ENCODE results near the gene COL6A1.
"Not testable (repeated sequence)": the region's sequence is repeated elsewhere in the genome, so short reads cannot be mapped to it uniquely, and the experiment has no call there.

COL6A1 gene

GRCh38 chr21:45965084-45965809, 16.3 kb upstream of the COL6A1 start:
- DNase-seq (ENCODE audit: low spot score), result no peak

GRCh38 chr21:45966791-45967394, 14.7 kb upstream of the COL6A1 start:
- no peak for DNase-seq (ENCODE audit: low spot score)

GRCh38 chr21:45969921-45970673, 11.5 kb upstream of the COL6A1 start:
- DNase-seq (ENCODE audit: low spot score), result no peak

- DNase-seq (ENCODE audit: low spot score), result peak; percentile 37
Measured at GRCh38 chr21:45970674-45971615, 10.6 kb upstream of the COL6A1 start.

GRCh38 chr21:45971616-45972352, 9.8 kb upstream of the COL6A1 start:
- DNase-seq (ENCODE audit: low spot score), result no peak

GRCh38 chr21:45972353-45972715, 9.2 kb upstream of the COL6A1 start:
- no peak for DNase-seq (ENCODE audit: low spot score)

GRCh38 chr21:45972716-45973474, 8.7 kb upstream of the COL6A1 start:
- DNase-seq (ENCODE audit: low spot score), result no peak

- peak; percentile 78 for DNase-seq (ENCODE audit: low spot score)
Measured at GRCh38 chr21:45973475-45974072, 8.0 kb upstream of the COL6A1 start.

GRCh38 chr21:45974073-45975019, 7.2 kb upstream of the COL6A1 start:
- DNase-seq (ENCODE audit: low spot score), result no peak

GRCh38 chr21:45975020-45975666, 6.4 kb upstream of the COL6A1 start:
- no peak for DNase-seq (ENCODE audit: low spot score)

- DNase-seq (ENCODE audit: low spot score), result not testable (repeated sequence)
Measured at GRCh38 chr21:45975667-45976409, 5.7 kb upstream of the COL6A1 start.

- DNase-seq (ENCODE audit: low spot score), result no peak
Measured at GRCh38 chr21:45976701-45977311, 4.8 kb upstream of the COL6A1 start.

- DNase-seq (ENCODE audit: low spot score), result no peak
Measured at GRCh38 chr21:45977396-45977795, 4.2 kb upstream of the COL6A1 start.

- no peak for DNase-seq (ENCODE audit: low spot score)
Measured at GRCh38 chr21:45979141-45979631, 2.4 kb upstream of the COL6A1 start.

GRCh38 chr21:45979651-45980050, 1.9 kb upstream of the COL6A1 start:
- no peak for DNase-seq (ENCODE audit: low spot score)

- no peak for DNase-seq (ENCODE audit: low spot score)
Measured at GRCh38 chr21:45980271-45980670, 1.3 kb upstream of the COL6A1 start.

- no peak for DNase-seq (ENCODE audit: low spot score)
Measured at GRCh38 chr21:45980697-45981096, 873 bp upstream of the COL6A1 start.

All from CD4-positive, alpha-beta T cell treated with Interleukin-2 at 100 ng/mL for 4 hours (primary cell).